Karpas-422 (cell line): ENCODE results near the gene ATP4B. TPM values are rescaled to one million over a fixed set of nuclear protein-coding genes. Genes with fewer than 3 reads are reported as not detected.

Experiments used
- DNase-seq: peaks from one replicate; pipeline ENCODE4 v3.0.0-alpha.2; 2015
- H2AFZ ChIP-seq: fragments of 200-600 bp; sonication (generic); 2 replicates; pipeline ENCODE4 v1.6.1; 2014; ENCODE audit warnings: antibody characterized with exemption, low read length, mixed read lengths
- H3K27ac ChIP-seq: fragments of 200-600 bp; sonication (generic); 2 replicates; pipeline ENCODE4 v1.5.1; 2014; ENCODE audit warnings: mild to moderate bottlenecking, low read length, moderate library complexity
- H3K27me3 ChIP-seq: fragments of 200-600 bp; sonication (generic); 2 replicates; pipeline ENCODE4 v1.6.1; 2014; ENCODE audit warnings: low read length, mixed read lengths
- H3K36me3 ChIP-seq: fragments of 200-600 bp; sonication (generic); 2 replicates; pipeline ENCODE4 v1.6.1; 2014; ENCODE audit warnings: low read length, mixed read lengths; ENCODE audit not compliant: insufficient read depth
- H3K4me1 ChIP-seq: fragments of 200-600 bp; sonication (generic); 2 replicates; pipeline ENCODE4 v1.6.1; 2014; ENCODE audit warnings: mild to moderate bottlenecking, low read length, mixed read lengths
- H3K4me2 ChIP-seq: fragments of 200-600 bp; sonication (generic); 2 replicates; pipeline ENCODE4 v1.6.1; 2014; ENCODE audit warnings: low read length, low read depth, mild to moderate bottlenecking; ENCODE audit not compliant: poor library complexity, severe bottlenecking
- H3K4me3 ChIP-seq: fragments of 200-600 bp; sonication (generic); 2 replicates; pipeline ENCODE4 v1.5.1; 2014; ENCODE audit warnings: mild to moderate bottlenecking, antibody characterized with exemption, low read length, mixed read lengths
- H3K79me2 ChIP-seq: fragments of 200-600 bp; sonication (generic); 2 replicates; pipeline ENCODE4 v1.6.1; 2014; ENCODE audit warnings: mild to moderate bottlenecking, low read length, mixed read lengths
- H3K9ac ChIP-seq: fragments of 200-600 bp; sonication (generic); 2 replicates; pipeline ENCODE4 v1.6.0; 2014; ENCODE audit warnings: low read length
- H3K9me2 ChIP-seq: fragments of 200-600 bp; sonication (generic), shearing (Covaris generic); replicated peaks from 2 replicates; pipeline ENCODE4 v1.6.0; 2014; ENCODE audit warnings: mild to moderate bottlenecking, low read length, moderate library complexity; ENCODE audit not compliant: insufficient read depth
- H3K9me3 ChIP-seq: fragments of 300-700, 200-600 bp; sonication (generic); 2 replicates; pipeline ENCODE4 v1.6.1; 2014; ENCODE audit warnings: low read length, mixed read lengths
- H4K20me1 ChIP-seq: fragments of 200-600 bp; sonication (generic); 2 replicates; pipeline ENCODE4 v1.6.1; 2014; ENCODE audit warnings: mild to moderate bottlenecking, antibody characterized with exemption, low read length, low read depth; ENCODE audit not compliant: insufficient read depth
- total RNA-seq: library from RNA; depleted of rRNA; stranded (reverse); fragments of >200 nt; shearing (Covaris generic); gene quantifications from 2 replicates; pipeline ENCODE4 v1.2.3, GENCODE V29; 2014; ENCODE audit warnings: low replicate concordance

Gene ATP4B
- total RNA-seq, 1 experiment from 2014 or later = not detected

GRCh38 chr13:113607056-113607888 is 50.7 kb downstream of the ATP4B start:
- no peak for DNase-seq
- Histone ChIP-seq H3K9me3 (no peaks in the 10 kb centered on the region), H3K9me2 (no peaks in the 10 kb centered on the region), H3K36me3 (peaks cover 31% of the 10 kb centered on the region), H3K27ac (no peak overlapping the region), H4K20me1 (peaks cover 79% of the 10 kb centered on the region), H3K9ac (no peak overlapping the region), H3K27me3 (no peaks in the 10 kb centered on the region), H3K4me3 (no peak overlapping the region), H3K4me2 (no peak overlapping the region), H3K4me1 (no peaks in the 10 kb centered on the region), H2AFZ (no peak overlapping the region), H3K79me2 (peaks cover 98% of the 10 kb centered on the region)

- no peak overlapping the region for H3K27ac ChIP-seq
- peaks cover 98% of the 10 kb centered on the region for H3K79me2 ChIP-seq
- no peak overlapping the region for H2AFZ ChIP-seq
Measured at GRCh38 chr13:113605866-113606438, 52.0 kb downstream of the ATP4B start.

GRCh38 chr13:113605461-113605860 is 52.5 kb downstream of the ATP4B start:
- peaks cover 72% of the 10 kb centered on the region for H4K20me1 ChIP-seq
- no peak overlapping the region for H2AFZ ChIP-seq
- H3K27ac ChIP-seq = no peak overlapping the region
- no peak overlapping the region for H3K4me3 ChIP-seq
- H3K4me2 ChIP-seq = no peak overlapping the region
- H3K79me2 ChIP-seq = peaks cover 98% of the 10 kb centered on the region
- H3K4me1 ChIP-seq = no peaks in the 10 kb centered on the region
- H3K9me3 ChIP-seq = no peaks in the 10 kb centered on the region
- H3K9ac ChIP-seq = no peak overlapping the region
- no peaks in the 10 kb centered on the region for H3K9me2 ChIP-seq
- peaks cover 14% of the 10 kb centered on the region; the same call in 1 of the 2 replicates for H3K36me3 ChIP-seq
- no peak for DNase-seq
- H3K27me3 ChIP-seq = no peaks in the 10 kb centered on the region

More at GRCh38 chr13:113605866-113606438, 52.0 kb downstream of the ATP4B start:
- H3K36me3 ChIP-seq = peaks cover 19% of the 10 kb centered on the region
- no peak overlapping the region for H3K4me3 ChIP-seq
- H4K20me1 ChIP-seq = peaks cover 72% of the 10 kb centered on the region
- no peaks in the 10 kb centered on the region for H3K4me1 ChIP-seq
- no peaks in the 10 kb centered on the region for H3K9me2 ChIP-seq
- no peak overlapping the region for H3K4me2 ChIP-seq
- no peak for DNase-seq
- H3K9me3 ChIP-seq = no peaks in the 10 kb centered on the region
- no peak overlapping the region for H3K9ac ChIP-seq
- no peaks in the 10 kb centered on the region for H3K27me3 ChIP-seq

GRCh38 chr13:113604186-113604585 is 53.8 kb downstream of the ATP4B start:
- Histone ChIP-seq H2AFZ (no peak overlapping the region), H3K4me1 (no peaks in the 10 kb centered on the region), H3K4me3 (no peak overlapping the region), H4K20me1 (peaks cover 67% of the 10 kb centered on the region), H3K36me3 (peaks cover 16% of the 10 kb centered on the region), H3K9ac (no peak overlapping the region), H3K79me2 (peaks cover 98% of the 10 kb centered on the region), H3K4me2 (no peak overlapping the region), H3K27ac (no peak overlapping the region), H3K9me3 (no peaks in the 10 kb centered on the region), H3K9me2 (no peaks in the 10 kb centered on the region), H3K27me3 (no peaks in the 10 kb centered on the region)
- DNase-seq = no peak

GRCh38 chr13:113603116-113603710 is 54.8 kb downstream of the ATP4B start:
- H3K4me2 ChIP-seq = no peak overlapping the region
- H3K79me2 ChIP-seq = peaks cover 98% of the 10 kb centered on the region
- no peak overlapping the region for H3K9ac ChIP-seq
- DNase-seq = no peak
- H3K4me1 ChIP-seq = no peaks in the 10 kb centered on the region
- peaks cover 65% of the 10 kb centered on the region for H4K20me1 ChIP-seq
- no peak overlapping the region for H2AFZ ChIP-seq
- peaks cover 24% of the 10 kb centered on the region for H3K36me3 ChIP-seq
- H3K9me3 ChIP-seq = no peaks in the 10 kb centered on the region
- H3K27ac ChIP-seq = no peak overlapping the region
- no peaks in the 10 kb centered on the region for H3K27me3 ChIP-seq
- H3K9me2 ChIP-seq = no peaks in the 10 kb centered on the region
- no peak overlapping the region for H3K4me3 ChIP-seq

- H3K9me3 ChIP-seq = no peaks in the 10 kb centered on the region
- H3K27me3 ChIP-seq = no peaks in the 10 kb centered on the region
- no peak overlapping the region for H3K27ac ChIP-seq
- H3K4me2 ChIP-seq = no peak overlapping the region
- no peak for DNase-seq
- H3K4me1 ChIP-seq = no peaks in the 10 kb centered on the region
- H2AFZ ChIP-seq = no peak overlapping the region
- peaks cover 98% of the 10 kb centered on the region for H3K79me2 ChIP-seq
- H3K9me2 ChIP-seq = no peaks in the 10 kb centered on the region
- no peak overlapping the region for H3K9ac ChIP-seq
- no peak overlapping the region for H3K4me3 ChIP-seq
- H4K20me1 ChIP-seq = peaks cover 69% of the 10 kb centered on the region
- H3K36me3 ChIP-seq = peaks cover 29% of the 10 kb centered on the region
Measured at GRCh38 chr13:113602291-113602988, 55.6 kb downstream of the ATP4B start.

- peaks cover 68% of the 10 kb centered on the region for H4K20me1 ChIP-seq
- H2AFZ ChIP-seq = no peak overlapping the region
- H3K36me3 ChIP-seq = peaks cover 33% of the 10 kb centered on the region
- H3K9ac ChIP-seq = no peak overlapping the region
- H3K27ac ChIP-seq = no peak overlapping the region
- no peaks in the 10 kb centered on the region for H3K4me1 ChIP-seq
- no peak overlapping the region for H3K4me2 ChIP-seq
- no peaks in the 10 kb centered on the region for H3K9me2 ChIP-seq
- no peaks in the 10 kb centered on the region for H3K9me3 ChIP-seq
- H3K27me3 ChIP-seq = no peaks in the 10 kb centered on the region
- H3K4me3 ChIP-seq = no peak overlapping the region
- H3K79me2 ChIP-seq = peaks cover 98% of the 10 kb centered on the region
- DNase-seq = no peak
Measured at GRCh38 chr13:113601166-113602070, 56.6 kb downstream of the ATP4B start.
